GM10266 (cell line): ENCODE measurements around the gene MATK.
"Not testable (repeated sequence)": the region's sequence is repeated elsewhere in the genome, so short reads cannot be mapped to it uniquely, and the experiment has no call there.

ENCODE experiments used
- DNase-seq: peaks from one replicate; pipeline ENCODE4 v3.0.0; 2012; ENCODE audit errors: extremely low spot score
- TF ChIP-seq, protein P1 (sequence below): IDR thresholded peaks from 2 replicates; pipeline ENCODE4 v1.5.1; 2012; ENCODE audit warnings: mild to moderate bottlenecking, low read depth; ENCODE audit not compliant: control insufficient read depth, insufficient read depth; ENCODE audit errors: missing control alignments

The MATK gene

DNA sequence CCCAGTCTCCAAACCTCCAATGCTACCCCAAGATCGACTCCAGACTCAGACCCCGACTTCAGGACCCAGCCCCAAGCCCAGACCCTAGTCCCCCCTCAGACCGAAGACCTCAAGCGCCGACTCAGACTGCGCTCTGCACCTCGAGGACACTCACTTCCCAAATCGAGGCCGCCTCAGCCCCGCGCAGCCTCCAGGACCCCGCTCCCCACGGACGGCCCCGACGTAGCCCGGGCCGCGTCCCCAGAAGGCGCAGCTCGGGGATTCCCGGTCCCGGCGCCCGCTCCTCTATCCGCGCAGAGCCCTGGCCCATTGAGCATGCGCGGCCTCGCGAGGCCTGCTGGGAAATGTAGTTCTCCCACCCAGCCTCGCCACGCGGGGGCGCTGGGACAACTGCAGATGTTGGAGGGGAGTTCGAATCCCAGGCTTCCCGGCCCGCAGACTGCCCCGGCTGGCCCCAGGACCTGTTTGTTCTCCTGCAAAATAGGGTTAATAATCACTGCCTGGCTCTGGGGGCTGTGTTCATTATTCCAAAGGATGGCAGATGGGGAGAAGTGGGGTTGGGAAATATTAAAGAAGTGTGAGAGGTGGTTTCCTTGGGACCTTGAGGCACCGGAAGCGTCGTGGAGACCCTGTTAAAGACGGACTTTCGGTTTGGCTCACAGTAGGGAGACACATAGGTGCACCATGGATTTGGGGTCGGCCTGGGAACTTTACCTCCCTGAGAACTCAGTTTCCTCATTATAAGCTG lies 24.6 kb downstream of the MATK start, which contains the start of gene APBA3:
Gene APBA3 (minus strand): TSS at position 311 of the 748 bp plus-strand sequence. CDS start 1,428 bp downstream, outside the sequence.
- TF ChIP-seq, protein P1, sequence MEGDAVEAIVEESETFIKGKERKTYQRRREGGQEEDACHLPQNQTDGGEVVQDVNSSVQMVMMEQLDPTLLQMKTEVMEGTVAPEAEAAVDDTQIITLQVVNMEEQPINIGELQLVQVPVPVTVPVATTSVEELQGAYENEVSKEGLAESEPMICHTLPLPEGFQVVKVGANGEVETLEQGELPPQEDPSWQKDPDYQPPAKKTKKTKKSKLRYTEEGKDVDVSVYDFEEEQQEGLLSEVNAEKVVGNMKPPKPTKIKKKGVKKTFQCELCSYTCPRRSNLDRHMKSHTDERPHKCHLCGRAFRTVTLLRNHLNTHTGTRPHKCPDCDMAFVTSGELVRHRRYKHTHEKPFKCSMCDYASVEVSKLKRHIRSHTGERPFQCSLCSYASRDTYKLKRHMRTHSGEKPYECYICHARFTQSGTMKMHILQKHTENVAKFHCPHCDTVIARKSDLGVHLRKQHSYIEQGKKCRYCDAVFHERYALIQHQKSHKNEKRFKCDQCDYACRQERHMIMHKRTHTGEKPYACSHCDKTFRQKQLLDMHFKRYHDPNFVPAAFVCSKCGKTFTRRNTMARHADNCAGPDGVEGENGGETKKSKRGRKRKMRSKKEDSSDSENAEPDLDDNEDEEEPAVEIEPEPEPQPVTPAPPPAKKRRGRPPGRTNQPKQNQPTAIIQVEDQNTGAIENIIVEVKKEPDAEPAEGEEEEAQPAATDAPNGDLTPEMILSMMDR, result peak; percentile 83
- DNase-seq, result peak; percentile 97

DNA sequence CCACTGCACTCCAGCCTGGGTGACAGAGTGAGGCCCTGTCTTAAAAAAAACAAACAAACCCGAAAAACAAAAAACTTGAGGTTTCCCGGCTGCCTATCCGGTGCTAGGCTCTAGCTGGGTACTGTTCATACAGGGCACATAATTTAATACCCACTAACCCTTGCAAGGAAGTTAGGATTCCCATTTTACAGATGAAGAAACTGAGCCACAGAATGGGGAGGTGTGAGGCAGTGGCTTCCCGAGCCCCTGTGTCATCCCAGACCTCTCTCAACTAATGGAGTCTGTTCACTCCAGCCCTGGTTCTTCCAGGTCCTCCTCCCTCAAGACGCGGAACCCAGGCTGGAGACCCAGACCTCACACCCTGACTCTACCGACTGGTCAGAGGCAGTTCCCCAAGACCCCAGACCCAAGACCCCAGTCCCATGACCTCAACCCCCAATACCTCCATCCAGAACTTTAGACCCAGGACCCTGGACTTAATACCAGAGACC lies 25.3 kb downstream of the MATK start:
- TF ChIP-seq, protein P1, result no peak
- DNase-seq, result no peak

DNA sequence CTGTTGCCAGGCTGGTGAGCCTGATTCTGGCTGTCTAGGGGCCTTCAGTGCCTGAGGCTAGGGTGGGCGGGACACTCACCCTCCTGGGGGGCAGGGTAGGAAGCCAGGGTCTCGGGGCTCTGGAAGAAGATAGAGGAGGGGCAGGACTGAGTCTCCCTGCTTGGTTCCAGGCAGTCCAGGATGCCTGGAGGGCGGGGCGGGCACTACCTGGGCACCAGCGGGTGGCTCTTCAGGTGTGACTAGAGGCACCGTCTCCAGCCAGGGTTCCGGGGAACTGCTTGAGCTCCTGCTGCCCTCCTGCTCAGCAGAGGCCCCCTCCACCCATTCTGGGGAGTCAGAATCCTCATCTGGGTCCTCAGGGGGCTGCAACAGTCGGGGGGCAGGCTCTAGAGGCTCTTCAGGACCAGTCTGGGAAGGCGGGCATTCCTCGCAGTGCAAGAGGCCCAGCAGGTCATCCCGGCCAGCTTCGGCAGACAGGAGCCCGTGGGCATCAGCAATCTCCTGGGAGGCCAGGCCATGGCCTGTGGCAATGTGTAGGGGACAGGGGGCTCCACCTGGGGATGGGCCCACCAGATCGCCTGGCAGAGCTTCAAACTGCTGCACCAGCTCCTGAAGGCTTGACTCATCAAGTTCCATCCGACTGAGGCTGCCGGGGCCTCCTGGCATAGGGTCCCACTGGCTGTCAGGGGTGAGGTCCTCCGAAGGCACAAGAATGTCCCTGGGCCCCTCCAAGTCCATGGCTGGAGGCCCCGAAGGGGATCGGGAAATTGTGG lies 26.5 kb downstream of the MATK start:
- TF ChIP-seq, protein P1, result no peak
- no peak for DNase-seq

DNA sequence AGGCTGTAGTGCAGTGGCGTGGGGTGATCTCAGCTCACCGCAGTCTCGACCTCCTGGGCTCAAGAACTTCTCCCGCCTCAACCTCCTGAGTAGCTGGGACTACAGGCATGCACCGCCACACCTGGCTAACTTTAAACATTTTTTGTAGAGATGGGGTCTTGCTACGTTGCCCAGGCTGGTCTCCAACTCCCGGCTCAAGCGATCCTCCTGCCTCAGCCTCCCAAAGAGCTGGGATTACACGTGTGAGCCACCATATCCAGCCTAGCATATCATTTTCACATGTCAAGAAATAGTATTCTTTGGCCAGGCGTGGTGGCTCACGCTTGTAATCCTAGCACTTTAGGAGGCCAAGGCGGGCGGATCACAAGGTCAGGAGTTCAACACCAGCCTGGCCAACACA lies 27.9 kb downstream of the MATK start:
- DNase-seq, result not testable (repeated sequence)

DNA sequence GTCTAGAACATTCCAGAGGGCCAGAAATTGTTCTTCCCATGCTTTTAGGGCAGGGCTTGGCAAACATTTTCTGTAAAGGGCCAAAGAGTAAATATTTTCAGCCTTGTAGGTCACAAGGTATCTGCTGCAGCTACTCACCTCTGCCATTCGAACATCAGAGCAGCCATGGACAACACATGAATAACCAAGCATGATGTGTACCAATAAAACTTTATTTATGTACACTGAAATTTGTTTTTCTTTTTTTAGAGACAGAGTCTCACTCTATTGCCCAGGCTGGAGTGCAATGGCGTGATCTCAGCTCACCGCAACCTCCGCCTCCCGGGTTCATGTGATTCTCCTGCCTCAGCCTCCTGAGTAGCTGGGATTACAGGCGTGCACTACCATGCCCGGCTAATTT lies 28.5 kb downstream of the MATK start:
- DNase-seq, result not testable (repeated sequence)

DNA sequence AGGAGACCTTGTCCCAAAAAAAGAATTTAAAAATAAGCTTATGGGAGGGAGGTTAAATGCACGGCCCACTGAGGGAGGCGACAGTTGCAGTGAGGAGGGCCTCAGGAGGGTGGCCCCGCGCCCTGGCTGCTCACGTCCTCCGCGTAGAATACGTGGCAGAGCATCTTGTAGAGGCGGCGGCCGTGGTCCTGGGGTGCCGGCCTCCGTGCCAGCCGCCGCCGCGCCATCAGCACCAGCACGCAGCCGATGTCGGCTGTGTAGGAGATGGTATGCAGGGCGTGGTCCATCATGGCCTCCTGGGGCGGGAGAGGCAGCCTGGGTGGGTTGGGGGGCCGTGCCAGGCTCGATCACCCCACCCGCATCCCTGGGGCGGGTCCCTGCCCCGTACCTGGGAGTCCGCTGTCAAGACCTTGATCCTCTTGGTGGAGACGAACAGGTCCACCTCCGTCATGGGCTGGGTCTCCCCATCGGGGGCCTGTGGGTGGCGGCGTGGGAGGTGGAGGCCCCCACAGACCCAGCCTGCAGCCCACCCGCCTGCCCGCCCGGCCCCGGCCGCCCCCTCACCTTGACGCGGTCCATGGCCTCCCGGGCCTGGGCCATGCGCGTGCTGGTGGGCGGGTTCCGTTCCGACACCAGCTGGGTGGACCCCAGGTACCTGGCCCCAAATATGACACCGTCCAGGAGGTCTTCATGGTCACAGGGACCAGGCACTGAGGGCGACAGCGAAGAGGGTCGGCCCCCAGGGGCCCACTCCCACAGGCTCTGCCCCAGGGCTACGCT lies 32.4 kb downstream of the MATK start:
- no peak for DNase-seq
- TF ChIP-seq, protein P1, result no peak

DNA sequence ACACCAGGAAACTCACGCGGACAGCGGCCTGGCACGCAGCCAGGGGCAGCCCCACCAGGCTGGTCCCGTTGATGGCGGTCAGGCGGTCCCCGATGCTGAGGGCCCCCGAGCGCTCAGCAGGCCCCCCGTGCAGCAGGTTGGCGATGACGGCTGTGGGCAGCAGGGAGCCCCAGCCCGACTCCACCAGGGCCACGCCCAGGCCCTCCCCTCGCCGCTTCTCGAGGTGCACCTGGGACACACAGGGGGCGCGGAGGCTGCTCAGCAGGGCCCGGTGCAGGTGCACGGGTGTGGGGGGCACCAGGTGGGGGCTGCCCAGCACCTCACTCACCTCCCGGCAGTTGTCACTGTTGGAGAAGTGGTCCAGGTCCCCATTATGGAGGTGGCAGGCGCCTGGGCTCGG lies 33.7 kb downstream of the MATK start:
- TF ChIP-seq, protein P1, result no peak
- DNase-seq, result no peak
